Measurements from ENCODE around the gene CHMP2A.

Gene CHMP2A

DNA sequence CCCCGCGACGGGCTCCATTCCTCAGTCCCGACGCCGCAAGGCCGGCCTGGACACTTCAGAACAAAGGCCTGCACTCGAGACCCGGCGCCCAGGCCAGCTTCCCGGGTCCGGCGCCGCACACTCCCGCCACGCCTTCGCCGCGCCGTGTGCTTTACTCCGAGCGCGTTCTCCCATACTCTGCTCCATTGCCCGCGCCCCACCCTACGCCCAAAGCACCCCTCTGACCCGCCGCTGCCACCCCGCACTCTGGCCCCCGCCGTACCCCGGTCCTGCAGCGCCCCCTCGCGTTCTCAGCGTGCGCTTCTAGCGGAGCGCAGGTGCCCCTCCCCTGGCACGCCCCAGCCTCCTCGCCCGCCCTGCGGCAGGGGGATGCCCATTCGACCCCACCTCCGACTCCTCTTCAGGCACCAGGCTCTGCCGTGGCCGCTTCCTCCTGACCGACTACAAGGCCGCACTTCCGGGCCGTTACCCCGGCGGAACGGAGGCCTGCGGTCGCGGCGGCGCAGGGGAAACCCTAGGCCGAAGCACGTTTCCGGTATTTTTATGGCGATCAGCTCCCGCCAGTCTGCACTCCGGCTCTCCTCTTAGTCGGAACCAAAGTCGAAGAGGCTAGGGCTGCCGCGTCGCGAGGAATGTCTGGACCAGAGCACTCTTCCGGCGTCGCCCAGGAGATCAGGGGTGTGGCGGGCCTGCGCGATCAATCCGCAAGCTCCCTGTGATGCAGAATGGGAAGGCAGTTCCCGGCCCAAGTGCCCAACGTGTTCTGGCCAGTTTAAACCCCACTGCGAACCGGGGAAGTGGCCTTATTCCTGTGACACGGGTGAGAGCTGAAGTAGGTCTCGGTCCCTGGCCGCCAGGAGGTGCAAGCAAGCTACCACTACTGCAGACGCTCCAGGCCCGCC is 35.3 kb downstream of the CHMP2A start, which contains the start of gene ZBTB45:
Gene ZBTB45, minus strand, starts transcription at position 456 of the 902 bp plus-strand sequence. CDS start 2,137 bp downstream, outside the sequence.
- DNase-seq (ENCODE audit: low read depth) = peak; percentile 91
- in situ Hi-C loops (cut with HindIII; ENCODE audit: low sequenced_read_pairs) = no loop called here
- TF ChIP-seq, protein P1, sequence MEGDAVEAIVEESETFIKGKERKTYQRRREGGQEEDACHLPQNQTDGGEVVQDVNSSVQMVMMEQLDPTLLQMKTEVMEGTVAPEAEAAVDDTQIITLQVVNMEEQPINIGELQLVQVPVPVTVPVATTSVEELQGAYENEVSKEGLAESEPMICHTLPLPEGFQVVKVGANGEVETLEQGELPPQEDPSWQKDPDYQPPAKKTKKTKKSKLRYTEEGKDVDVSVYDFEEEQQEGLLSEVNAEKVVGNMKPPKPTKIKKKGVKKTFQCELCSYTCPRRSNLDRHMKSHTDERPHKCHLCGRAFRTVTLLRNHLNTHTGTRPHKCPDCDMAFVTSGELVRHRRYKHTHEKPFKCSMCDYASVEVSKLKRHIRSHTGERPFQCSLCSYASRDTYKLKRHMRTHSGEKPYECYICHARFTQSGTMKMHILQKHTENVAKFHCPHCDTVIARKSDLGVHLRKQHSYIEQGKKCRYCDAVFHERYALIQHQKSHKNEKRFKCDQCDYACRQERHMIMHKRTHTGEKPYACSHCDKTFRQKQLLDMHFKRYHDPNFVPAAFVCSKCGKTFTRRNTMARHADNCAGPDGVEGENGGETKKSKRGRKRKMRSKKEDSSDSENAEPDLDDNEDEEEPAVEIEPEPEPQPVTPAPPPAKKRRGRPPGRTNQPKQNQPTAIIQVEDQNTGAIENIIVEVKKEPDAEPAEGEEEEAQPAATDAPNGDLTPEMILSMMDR (IDR thresholded peaks at IDR 0.05; ENCODE audit: low read depth, low read length, missing control alignments) = peak; percentile 68
- H3K4me3 ChIP-seq (ENCODE audit: low read depth, low read length) = peak within 1 kb of the TSS; percentile 71

DNA sequence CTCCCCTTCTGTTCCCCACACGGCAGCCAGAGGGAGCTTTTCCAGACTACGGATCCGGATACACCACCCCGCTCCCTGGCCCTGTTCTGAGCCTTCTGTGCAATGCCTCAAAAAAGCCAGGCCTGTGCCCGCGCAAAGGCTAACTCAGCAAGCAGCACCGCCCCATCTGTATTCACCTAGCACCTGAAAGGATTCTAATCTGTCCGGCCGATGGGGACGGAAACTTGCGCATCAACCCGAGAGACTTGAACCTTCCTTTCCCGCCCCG is 35.9 kb downstream of the CHMP2A start:
- DNase-seq (ENCODE audit: low read depth) = no peak
- in situ Hi-C loops (cut with HindIII; ENCODE audit: low sequenced_read_pairs) = no loop called here
- H3K4me3 ChIP-seq (ENCODE audit: low read depth, low read length) = peak overlapping the region; percentile 71
- TF ChIP-seq, protein P1 (IDR thresholded peaks at IDR 0.05; ENCODE audit: low read depth, low read length, missing control alignments) = peak; percentile 86

DNA sequence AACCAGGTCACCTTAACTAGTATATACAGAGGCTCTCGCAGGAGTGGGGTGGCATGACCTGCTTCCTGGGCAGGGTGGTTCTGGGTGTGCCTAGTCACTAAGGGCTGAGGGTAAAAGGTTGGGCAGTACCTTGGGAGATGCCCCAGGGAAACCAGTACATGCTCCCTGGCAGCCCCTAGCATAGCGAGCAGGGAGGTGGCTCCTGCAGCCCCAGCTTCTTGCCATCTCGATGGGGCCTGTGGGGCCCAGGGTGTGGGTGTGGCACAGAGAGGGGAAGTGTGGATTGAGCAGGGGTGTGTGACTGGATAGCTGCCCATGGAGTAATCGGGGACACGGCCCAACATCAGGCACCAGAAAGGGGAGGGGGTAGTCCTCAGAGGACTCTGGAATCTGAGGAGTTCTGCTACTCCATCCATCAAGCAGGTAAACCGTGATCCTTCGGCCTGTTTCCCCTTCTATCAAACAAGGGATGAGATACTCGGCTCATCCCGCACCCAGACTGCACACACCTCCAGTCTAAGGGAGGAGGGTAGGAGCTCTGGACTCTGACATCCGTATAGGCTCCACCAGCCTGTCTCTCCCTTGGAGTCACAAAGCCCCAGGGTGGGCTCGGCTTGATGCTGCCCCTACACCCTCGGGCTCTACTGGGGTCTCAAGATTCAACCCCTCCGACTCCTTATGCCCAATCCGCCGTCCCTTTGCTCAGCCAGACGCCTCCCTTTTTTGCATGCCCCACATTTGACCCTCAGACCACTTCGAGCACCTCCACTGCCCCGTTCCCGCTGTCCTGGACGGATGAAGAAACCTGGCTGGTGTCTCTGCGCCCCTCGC is 36.4 kb downstream of the CHMP2A start:
- TF ChIP-seq, protein P1 (IDR thresholded peaks at IDR 0.05; ENCODE audit: low read depth, low read length, missing control alignments) = no peak
- in situ Hi-C loops (cut with HindIII; ENCODE audit: low sequenced_read_pairs) = no loop called here
- peak overlapping the region; percentile 71 for H3K4me3 ChIP-seq (ENCODE audit: low read depth, low read length)
- no peak for DNase-seq (ENCODE audit: low read depth)

DNA sequence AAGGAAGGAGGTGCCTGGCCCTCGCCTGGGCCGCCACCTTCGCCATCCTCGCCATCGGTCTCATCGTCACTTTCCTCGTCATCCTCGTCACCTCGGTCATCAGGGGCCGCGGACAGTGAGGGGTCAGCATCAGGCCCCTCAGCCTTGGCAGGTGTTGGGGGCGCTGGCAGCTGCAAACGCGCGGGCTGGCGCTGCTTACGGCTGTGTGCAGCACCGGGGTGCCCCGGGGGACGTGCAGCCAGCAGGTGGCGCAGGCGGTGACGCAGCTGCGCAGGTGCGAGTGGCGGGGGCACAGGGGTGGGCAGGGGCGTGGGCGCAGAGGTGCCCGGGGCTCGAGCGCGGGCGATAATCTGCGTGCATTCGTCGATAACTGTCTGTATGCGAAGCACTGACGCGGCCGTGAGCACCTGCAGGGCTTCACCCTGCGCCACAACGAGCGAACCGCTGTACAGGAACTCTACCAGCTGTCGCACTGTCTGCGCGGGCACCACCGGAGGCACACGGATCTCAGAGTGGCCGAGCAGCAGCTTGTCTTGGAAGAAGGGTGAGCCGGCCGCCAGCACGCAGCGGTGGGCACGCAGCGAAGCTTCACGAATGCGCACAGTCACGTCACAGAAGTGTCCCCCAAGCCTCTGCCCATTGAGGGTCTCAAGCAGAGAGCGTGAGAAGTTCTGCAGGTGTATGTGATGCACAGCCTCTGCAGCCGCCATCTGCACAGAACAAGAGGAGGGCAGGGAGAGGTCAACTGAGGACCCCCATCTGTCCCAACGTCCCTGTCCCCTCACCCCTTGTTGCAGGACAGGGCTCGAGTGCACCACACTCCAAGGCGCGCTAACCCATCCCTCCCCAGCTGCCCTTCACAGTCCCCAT is 37.7 kb downstream of the CHMP2A start:
- TF ChIP-seq, protein P1 (IDR thresholded peaks at IDR 0.05; ENCODE audit: low read depth, low read length, missing control alignments) = no peak
- H3K4me3 ChIP-seq (ENCODE audit: low read depth, low read length) = no peak overlapping the region
- no peak for DNase-seq (ENCODE audit: low read depth)
- in situ Hi-C loops (cut with HindIII; ENCODE audit: low sequenced_read_pairs) = no loop called here

DNA sequence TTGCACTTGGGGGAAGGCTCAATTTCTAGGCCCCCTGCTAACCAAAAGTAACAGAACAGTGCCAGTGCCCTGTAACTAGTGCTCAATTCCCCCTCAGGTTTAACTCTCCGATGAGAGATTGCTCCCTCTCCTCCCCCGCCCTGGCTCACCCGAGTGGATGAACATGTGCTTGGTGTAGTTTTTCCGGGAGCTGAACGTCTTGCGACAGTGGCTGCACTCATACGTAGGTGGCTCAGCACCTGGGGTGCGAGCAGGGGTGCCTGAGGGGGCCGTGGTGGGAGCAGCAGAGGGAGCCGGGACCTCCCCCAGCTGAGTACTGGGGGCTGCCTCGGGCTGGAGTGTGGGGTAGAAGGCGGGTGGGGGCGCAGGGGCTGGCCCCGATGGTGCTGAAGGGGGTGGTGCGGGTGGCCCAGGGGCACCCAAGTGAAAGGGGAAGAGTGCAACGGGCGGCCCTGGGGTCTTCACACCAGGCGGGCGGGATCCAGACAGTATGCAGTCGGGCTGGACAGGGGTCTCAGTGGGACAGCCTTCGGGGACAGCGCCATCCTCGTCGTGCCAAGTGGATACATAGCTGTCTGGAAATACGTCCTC is 38.6 kb downstream of the CHMP2A start:
- in situ Hi-C loops (cut with HindIII; ENCODE audit: low sequenced_read_pairs) = no loop called here
- TF ChIP-seq, protein P1 (IDR thresholded peaks at IDR 0.05; ENCODE audit: low read depth, low read length, missing control alignments) = no peak
- no peak for DNase-seq (ENCODE audit: low read depth)
- no peak overlapping the region for H3K4me3 ChIP-seq (ENCODE audit: low read depth, low read length)
